ENCODE measurements around the gene JPH2.

JPH2 gene

GRCh38 chr20:44142413-44142812, 44.6 kb downstream of the JPH2 start:
- peak; percentile 33 for DNase-seq (ENCODE audit: low read depth)
- TF ChIP-seq CTCF (conservative IDR thresholded peaks at IDR 0.05; ENCODE audit: control insufficient read depth, insufficient read depth, low read depth, low read length), result no peak
- no peak overlapping the region for H3K4me3 ChIP-seq (ENCODE audit: control insufficient read depth, low read depth, low read length)

GRCh38 chr20:44141873-44142272, 45.1 kb downstream of the JPH2 start:
- H3K4me3 ChIP-seq (ENCODE audit: control insufficient read depth, low read depth, low read length), result no peak overlapping the region
- no peak for DNase-seq (ENCODE audit: low read depth)
- TF ChIP-seq CTCF (conservative IDR thresholded peaks at IDR 0.05; ENCODE audit: control insufficient read depth, insufficient read depth, low read depth, low read length), result no peak

- no peak for DNase-seq (ENCODE audit: low read depth)
- no peak for TF ChIP-seq CTCF (conservative IDR thresholded peaks at IDR 0.05; ENCODE audit: control insufficient read depth, insufficient read depth, low read depth, low read length)
- H3K4me3 ChIP-seq (ENCODE audit: control insufficient read depth, low read depth, low read length), result no peak overlapping the region
These were observed 48.1 kb downstream of the JPH2 start for GRCh38 chr20:44138867-44139266.

- H3K4me3 ChIP-seq (ENCODE audit: control insufficient read depth, low read depth, low read length), result no peak overlapping the region
- DNase-seq (ENCODE audit: low read depth), result no peak
- no peak for TF ChIP-seq CTCF (conservative IDR thresholded peaks at IDR 0.05; ENCODE audit: control insufficient read depth, insufficient read depth, low read depth, low read length)
These were observed 49.7 kb downstream of the JPH2 start for GRCh38 chr20:44137266-44137801.

- no peak for TF ChIP-seq CTCF (conservative IDR thresholded peaks at IDR 0.05; ENCODE audit: control insufficient read depth, insufficient read depth, low read depth, low read length)
- H3K4me3 ChIP-seq (ENCODE audit: control insufficient read depth, low read depth, low read length), result no peak overlapping the region
- no peak for DNase-seq (ENCODE audit: low read depth)
These were observed 50.3 kb downstream of the JPH2 start for GRCh38 chr20:44136579-44137265.

GRCh38 chr20:44135417-44136204, 51.4 kb downstream of the JPH2 start:
- no peak for DNase-seq (ENCODE audit: low read depth)
- no peak for TF ChIP-seq CTCF (conservative IDR thresholded peaks at IDR 0.05; ENCODE audit: control insufficient read depth, insufficient read depth, low read depth, low read length)

More at GRCh38 chr20:44135417-44136204, 51.4 kb downstream of the JPH2 start:
- H3K4me3 ChIP-seq (ENCODE audit: control insufficient read depth, low read depth, low read length), result no peak overlapping the region

Measured in fibroblast of mammary gland (primary cell).